ENCODE results near the gene NAV1. TPM values are rescaled to one million over a fixed set of nuclear protein-coding genes. Genes with fewer than 3 reads are reported as not detected.
"Not testable (repeated sequence)": the region's sequence is repeated elsewhere in the genome, so short reads cannot be mapped to it uniquely, and the experiment has no call there.

The NAV1 gene
- total RNA-seq, 1 donor from 2014 or later = 33.8 TPM

DNA sequence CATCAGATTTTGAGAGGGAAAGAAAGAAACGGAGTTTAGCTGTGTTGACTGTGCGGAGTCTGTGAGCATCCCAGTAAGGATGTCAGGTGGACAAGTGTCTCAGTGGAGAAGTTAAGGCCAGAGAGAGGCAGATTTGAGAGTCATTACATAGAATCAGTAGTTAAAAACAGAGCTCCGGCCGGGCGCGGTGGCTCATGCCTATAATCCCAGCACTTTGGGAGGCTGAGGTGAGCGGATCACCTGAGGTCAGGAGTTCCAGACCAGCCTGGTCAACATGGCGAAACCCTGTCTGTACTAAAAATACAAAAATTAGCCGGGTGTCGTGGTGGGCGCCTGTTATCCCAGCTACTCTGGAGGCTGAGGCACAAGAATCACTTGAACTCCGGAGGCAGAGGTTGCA, 42.4 kb downstream of the NAV1 start:
- not testable (repeated sequence) for DNase-seq (ENCODE audit: low spot score in 2 of 2); FAIRE-seq

DNA sequence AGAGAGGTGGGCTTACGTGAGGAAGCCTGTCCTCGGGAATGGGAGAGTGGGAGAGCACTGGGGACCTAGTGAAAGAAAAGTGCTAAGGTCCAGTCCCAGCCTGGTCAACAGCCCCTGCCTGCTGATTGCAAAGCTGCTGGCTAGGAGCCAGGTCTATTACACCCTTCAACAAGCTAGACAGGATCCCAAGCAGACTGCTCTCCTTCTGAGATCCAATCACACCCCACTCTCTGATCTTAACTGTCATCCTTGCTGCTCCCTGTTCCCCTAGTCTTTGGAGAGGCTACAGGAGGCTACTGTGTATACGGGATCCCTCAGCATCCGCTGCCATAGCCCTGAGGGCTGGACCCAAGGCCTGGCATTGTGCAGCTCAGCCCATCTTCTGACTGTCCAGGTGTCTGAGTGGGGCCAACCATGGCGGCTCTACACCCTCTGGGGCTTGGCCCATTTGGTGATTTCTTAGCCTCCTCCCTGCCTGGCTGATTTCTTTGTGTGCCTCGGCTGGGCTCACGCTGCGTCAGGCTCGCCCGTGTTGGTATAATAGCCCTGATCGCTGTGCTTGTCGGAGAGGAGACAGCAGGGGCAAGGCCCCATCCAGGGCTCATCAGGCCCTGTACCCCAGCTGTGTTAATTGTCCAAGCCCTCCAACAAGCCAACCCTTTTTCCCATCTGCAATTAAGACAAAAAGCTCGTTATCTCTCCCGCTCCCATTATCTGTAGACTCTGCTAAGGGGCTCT, 43.9 kb downstream of the NAV1 start:
- no peak for DNase-seq (ENCODE audit: low spot score in 2 of 2)
- FAIRE-seq = no peak

DNA sequence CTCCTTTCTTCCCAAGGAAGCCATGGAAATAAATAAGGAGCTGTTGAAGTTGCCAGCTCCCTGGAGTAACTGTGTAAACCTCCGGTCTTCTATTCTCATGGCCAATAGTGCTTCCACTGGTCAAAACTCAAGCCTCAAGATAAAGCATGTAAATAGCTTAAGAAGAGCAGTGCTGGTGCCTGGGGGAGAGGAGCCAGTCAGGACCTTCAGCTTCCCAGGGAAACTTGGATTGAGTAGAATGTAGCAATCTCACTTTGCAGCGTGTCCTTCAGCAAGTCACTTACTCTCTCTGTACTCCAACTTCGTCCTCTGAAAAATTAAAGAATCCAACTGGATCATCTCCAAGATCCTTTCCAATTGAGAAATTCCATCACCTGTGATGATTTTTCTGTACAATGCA, 44.7 kb downstream of the NAV1 start:
- no peak for FAIRE-seq
- no peak for DNase-seq (ENCODE audit: low spot score in 2 of 2)

DNA sequence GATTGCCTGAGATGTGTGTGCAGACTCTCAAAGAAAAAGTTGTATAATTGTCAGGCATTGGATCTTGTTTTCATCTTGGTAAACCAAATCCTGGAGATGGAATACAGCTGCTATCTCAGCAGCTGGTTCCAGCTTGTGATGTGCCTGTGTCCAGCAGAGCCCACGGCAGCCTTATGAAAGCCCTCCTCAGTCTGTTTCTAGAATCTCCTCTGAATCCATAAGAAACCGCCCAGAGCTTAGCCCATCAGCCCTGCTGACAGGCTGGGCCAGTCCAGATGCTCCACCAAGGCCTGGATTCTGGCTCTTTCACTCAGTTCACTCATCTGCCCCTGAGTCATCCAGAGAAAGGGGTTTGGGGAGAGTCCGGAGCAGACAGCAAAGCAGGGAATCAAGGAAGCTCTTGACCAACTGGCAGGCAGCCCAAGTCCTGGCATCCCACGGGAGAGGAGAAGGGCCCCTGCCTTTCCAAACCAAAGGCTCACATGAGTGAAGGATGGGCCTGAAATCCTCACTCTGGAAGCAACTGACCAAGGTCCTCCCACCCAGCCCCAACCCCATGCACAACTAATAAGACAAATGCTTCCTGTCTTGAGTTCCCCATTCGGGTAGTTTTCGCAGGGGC, 45.7 kb downstream of the NAV1 start:
- FAIRE-seq (no peak), DNase-seq (ENCODE audit: low spot score in 2 of 2) (no peak)

DNA sequence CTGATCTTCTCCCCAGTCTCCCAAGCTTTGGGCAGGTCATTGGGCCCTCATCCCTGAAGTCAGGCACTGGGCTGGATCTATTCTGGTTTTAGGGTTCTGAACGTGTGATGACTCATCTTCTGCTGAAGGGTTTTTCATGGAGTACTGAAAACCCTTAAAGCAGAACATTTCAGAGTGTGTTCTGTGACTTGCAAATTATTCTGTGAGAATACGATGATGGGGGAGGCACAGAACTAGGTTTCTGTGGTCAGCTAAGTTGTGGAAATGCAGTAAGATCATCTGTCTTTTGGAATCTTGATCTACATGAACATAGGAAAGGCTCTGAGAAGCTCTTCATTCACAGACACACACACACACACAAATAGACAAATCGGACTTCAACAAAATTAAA, 46.2 kb downstream of the NAV1 start:
- FAIRE-seq = no peak
- no peak for DNase-seq (ENCODE audit: low spot score in 2 of 2)

DNA sequence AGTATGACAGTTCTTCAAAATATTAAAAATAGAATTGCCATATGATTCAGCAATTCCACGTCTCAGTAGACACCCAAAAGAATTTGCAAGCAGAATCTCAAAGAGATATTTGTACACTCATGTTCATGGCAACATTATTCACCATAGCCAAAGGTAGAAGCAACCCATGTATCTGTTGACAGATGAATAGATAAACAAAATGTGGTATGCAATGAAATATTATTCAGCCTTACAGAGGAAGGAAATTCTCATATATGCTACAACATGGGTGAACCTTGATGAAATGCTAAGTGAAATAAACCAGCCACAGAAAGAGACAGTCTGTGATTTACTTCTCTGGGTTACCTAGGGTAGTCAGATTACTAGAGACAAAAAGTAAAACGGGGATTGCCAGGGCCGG, 47.0 kb downstream of the NAV1 start:
- DNase-seq (ENCODE audit: low spot score in 2 of 2) (no peak), FAIRE-seq (no peak)

DNA sequence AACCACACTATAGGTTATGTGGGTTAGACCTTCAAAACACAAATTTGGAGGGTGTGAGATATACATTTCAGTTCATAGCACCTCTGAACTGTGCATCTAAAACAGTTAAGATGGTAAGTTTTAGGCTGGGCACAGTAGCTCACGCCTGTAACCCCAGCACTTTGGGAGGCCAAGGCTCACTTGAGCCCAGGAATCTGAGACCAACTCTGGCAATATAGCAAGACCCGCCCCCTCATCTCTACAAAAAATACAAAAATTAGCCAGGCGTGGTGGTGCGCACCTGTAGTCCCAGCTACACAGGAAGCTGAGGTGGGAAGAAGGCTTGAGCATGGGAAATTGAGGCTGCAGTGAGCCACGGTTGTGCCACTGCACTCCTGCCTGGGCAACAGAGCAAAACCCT, 47.9 kb downstream of the NAV1 start:
- DNase-seq (ENCODE audit: low spot score in 2 of 2) (no peak), FAIRE-seq (no peak)

DNA sequence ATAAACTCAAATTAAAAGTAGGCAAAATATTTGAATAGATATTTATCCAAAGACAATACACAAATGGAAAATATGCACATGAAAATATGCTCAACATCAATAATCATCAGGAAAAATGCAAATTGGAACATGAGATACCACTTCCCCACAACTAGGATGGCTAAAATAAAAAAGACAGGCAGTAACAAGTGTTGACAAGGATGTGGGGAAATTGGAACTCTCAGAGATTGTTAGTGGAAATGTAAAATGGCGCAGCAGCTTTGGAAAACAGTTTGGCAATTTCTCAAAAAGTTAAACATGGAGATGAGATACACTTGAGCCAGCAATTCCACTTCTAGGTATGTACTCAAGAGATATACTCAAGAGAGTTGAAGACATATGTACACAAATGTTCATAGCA, 48.8 kb downstream of the NAV1 start:
- DNase-seq (ENCODE audit: low spot score in 2 of 2) (no peak), FAIRE-seq (no peak)

Other genes with a start within 250 kb of the NAV1 start
- gene TNNT2, start 161.4 kb upstream of the NAV1 start, total RNA-seq = not detected
- not detected for gene LAD1, start 139.8 kb upstream of the NAV1 start, total RNA-seq
- gene TNNI1, start 117.4 kb upstream of the NAV1 start, total RNA-seq = under 0.01 TPM
- 5.7 TPM for gene PHLDA3, start 69.9 kb upstream of the NAV1 start, total RNA-seq
- 12.2 TPM for gene CSRP1, start 32.0 kb upstream of the NAV1 start, total RNA-seq